AML-193 (cell line): ENCODE data around the gene CDC14A.
A peak's percentile ranks its signal among the peaks of the same experiment; 100 is the strongest.

Experiments
- DNase-seq, 2 experiments: peaks; one replicate each; lab custom pipeline; 2025; lab: John Stamatoyannopoulos, UW

CDC14A gene

DNA sequence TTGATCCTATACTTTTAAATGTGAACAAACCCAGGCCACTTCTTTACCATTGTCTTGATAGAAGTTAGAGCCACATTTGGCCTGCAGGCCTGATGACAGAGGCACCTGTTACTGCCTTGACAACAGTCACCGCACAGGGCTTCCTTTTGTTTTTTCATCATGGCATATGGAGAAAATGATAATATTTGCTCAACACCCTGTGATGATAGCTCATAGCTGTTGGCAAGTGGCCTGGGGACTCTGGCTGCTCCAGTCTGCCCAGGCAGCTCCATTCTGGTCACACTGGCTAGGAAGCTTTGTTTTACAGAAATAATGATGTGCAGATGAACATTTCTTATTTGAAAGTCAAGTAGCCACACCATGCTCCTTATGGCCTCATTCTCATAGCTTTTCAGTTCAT lies 96.1 kb downstream of the CDC14A start:
- DNase-seq = no peak

DNA sequence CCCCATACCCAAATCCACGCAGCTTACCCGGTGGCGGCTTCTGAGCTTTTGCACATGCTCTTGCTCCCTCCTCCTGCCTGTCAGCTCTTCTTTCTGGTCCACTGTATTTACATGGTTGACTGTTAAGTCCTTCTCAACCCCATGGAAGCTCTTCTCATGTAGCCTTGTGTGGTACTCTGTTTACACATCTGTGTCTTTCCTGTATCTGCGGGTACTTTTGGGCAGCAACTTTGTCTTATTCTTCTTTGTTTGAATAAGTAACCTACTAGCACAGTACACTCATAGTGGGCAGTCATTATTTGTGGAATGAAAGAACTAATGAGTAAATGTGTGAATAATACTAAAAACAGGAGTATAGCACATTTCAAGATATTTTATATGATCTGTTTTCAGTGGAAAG lies 97.2 kb downstream of the CDC14A start:
- DNase-seq = no peak

DNA sequence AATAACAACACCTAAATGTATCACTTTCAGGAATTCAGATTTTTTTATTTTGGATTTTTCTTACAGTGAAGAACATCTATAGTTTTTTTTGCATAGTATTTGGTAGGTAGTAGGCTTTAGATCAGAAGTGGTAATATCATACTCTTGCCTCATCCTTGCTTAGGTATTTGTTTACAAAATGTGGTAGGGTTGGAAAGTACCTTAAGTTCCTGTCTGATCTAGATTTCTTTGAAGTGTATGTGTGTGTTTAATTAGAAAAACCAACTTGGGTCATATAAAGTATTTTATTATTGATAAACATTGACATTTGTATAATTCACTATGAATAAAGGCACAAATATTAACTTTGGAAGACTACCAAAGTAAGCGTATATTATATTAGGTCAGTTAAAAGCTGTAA lies 100.3 kb downstream of the CDC14A start:
- no peak for DNase-seq

DNA sequence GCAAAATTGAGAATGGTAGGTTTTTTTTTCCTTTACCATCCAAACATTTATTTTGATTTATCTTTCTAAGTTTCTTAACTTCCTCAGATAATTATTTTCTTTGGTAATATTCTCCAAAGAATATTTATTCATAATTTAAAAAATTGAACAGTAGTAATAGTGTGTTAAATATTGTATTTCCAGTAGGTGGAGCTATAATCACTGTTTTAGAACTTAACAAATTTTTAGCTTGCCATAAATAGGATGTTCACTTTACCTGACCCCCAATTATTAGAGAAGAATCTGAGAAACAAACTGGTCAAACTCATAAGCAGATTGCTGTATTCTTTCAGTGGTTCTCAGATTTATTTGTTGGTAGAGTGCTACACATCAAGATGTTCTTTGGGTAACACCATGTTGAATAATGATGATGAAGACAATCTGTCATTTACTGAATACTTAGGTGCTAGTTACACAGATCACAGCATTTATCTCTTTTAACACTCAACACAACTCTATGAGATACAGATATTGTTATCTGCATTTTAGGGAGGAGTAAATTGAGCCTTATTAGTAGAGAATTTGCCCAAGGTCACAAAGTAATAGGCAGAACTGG lies 103.3 kb downstream of the CDC14A start:
- DNase-seq = peak; percentile 59 to 65

- DNase-seq = no peak
These were observed 104.6 kb downstream of the CDC14A start for GRCh38 chr1:100456880-100457279.

- no peak for DNase-seq
These were observed 105.4 kb downstream of the CDC14A start for GRCh38 chr1:100457683-100458082.

DNA sequence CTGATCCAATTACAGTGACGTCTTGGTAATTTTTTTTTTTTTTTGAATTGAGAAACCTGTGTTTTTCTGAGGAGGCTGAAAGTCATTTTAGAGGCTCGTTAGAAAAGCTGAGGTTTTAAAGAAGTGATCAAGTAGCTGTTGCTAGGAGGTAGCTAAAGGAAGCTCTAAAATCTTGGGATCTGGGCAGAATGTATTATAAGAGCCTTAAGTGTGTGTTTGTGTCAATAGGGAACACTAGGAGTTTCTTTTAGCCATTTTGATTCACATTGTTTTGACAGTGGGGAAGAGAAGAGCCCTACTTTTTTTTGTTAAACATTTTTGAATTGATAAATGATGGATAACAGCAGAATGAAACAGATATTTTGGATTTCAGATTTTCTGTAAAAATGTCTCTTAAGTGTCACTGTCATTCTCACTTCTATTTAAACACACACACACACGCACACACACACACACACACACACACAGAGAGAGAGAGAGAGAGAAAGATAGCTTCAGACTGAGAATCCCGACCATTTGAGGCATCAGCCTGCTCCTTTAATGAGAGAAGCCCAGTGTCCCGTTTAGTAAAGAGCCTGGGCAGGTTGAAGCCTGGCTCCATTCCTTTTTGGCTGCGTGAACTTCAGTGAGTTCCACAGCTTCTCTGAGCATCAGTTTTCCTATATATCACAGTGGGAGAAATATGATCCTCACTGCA lies 106.5 kb downstream of the CDC14A start:
- DNase-seq = no peak

DNA sequence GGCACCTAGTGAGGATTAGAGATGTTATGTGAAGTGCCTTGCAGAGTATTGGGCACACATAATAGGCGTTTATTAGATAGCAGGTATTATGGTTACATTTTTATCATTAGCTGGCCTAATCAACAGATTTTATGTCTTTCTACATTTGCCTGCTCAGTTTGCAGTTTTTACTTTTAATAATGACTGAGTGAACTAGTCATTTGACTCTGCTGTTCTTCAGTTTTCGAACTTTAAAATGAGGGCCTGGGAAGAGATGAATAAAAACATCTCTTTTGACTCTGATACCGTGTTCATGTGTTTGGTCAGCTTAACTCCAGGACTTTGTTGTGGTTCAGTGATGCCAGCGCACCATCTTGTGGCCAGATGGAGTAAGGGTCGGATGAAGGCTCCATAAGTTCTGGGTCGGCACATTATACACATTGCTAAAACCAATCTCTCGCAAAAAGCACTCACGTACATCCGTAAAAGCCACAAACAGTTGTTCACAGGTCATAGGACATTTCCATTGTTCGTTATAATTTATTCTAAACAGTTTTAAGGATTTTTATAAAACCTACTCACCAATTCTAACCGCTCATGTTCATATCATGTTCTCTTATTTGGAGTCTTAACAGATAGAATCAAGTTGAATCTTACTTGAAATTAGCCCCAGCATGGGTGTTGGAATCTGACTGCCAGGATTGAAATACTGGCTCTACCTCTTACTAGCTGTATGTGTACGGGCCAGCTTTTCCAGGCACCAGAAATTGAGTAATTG lies 107.2 kb downstream of the CDC14A start:
- peak; percentile 59 to 69 for DNase-seq

DNA sequence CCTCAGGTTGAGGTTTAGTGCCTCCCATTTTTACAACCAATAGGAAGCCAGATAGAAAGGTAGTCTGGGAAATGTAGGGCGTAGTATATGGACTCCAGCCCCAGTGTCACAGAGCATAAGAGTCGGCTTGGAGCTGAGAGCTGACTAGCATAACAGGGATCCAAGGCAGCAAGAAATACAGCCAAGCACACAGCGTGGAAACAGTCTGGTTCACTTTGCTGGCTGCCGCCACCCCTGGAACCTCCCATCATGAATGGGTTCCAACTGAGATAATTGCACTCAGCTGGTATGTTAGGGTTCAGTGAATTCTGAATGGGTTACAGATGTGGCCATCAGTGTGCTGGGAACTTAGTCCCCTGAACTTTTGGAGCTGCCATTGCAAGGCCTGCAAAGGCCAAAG lies 108.9 kb downstream of the CDC14A start:
- no peak for DNase-seq

GRCh38 chr1:100462326-100463025 lies 110.2 kb downstream of the CDC14A start:
- no peak for DNase-seq

DNA sequence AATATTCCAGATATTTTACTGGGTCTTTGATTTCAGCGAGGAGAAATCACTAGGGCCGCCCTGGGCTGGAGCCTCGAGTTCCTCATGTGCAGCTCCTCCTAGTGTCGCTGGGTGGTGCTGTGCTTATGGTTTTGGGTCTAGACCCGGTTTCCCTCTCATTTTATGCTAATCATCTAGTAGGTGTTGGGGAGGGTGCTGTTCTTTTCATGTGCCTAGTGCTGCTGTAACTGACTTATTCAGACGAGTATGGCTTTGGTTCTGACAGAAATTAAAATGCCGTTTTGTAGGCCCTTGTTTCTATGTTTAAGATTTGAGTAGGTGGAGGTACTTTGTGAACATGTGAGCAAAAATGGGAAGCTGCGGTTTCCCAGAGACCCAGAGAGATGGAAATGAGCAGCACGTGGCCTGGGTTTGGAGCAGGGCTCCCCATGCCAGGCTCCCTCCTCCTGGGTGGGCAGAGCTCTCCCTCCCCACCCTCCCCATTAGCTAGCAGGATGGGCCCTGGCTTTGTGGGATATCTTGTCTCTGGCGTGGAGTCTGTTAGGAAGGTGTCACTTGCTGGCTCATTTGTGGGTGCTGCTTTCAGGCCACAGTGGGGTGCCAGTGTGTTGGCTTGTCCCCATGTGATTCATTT lies 111.6 kb downstream of the CDC14A start:
- peak; percentile 32 to 50 for DNase-seq

DNA sequence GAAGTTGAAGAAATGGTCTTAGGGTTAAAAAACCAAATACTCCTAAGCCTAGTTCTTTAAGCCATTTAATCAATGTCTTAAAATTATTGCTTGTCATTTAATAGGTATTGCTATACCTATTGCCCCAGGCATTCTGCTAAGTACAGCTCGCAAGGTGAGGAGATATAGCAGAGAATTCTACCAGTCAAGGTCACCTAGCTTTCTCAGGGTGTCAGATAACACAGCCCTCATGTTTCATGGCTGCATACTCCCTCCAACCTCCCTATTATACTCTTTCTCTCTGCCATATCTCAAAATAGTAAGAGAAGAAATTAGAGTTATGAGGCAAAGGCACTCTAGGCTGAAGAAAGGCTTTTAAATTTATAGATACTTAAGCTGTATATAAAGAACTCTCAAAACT lies 117.3 kb downstream of the CDC14A start:
- no peak for DNase-seq

DNA sequence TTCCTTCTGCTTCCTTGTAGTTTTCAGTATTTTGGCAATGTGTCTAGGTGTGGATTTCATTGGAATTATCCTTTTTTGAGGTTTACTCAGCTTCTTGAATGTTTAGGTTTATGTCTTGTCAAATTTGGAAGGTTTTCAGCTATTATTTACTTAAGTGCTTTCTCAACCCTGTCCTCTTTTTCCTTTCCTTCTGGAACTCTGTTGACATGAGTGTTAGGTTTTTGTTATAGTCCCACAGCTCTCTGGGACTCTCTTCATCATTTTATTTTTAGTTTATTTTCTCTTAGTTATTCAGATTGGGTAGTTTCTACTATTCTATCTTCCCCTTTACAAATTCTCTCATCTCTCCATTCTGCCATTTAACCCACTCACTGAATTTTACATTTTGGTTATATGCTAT lies 122.5 kb downstream of the CDC14A start:
- no peak for DNase-seq

DNA sequence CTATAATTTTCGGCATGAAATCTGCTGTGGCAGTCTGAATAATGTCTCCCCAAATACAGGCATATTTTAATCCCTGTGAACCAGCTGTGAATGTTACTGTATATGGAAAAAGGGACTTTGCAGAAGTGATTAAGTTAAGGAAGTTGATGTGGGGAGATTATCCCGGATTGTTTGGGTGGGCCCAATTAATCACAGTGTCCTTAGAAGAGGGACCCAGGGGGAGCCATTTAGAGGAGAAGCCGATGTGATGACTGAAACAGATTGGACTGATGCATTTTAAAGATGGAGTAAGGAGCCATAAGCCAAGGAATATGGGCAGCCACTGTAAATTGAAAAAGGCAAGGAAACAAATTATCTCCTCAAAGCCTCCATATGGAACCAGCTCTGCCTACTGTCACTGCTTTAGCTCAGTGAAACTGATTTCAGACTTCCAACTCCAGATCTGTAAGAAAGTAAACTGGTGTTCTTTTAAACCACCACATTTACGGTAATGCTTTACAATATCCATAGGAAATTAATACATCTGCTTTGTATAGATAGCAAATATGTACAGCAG lies 124.5 kb downstream of the CDC14A start:
- DNase-seq = no peak

DNA sequence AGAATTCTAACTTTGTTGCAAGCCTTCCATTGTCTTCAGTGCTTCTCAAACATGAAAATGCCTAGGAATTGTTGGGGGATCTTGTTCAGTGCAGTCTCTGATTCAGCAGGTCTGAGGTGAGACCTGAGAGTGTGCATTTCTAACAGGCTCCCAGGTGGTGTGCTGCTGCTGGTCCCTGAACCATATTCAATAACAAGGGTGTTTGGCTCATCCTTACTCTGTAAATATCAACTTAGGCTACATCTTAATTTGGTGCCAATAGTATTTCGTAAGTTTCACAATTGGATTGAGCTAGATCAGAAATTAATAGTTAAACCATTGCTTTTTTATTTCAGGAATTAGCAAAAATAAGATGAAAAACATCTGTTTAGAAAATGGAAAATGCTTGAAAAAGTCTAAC lies 126.5 kb downstream of the CDC14A start:
- DNase-seq = no peak

DNA sequence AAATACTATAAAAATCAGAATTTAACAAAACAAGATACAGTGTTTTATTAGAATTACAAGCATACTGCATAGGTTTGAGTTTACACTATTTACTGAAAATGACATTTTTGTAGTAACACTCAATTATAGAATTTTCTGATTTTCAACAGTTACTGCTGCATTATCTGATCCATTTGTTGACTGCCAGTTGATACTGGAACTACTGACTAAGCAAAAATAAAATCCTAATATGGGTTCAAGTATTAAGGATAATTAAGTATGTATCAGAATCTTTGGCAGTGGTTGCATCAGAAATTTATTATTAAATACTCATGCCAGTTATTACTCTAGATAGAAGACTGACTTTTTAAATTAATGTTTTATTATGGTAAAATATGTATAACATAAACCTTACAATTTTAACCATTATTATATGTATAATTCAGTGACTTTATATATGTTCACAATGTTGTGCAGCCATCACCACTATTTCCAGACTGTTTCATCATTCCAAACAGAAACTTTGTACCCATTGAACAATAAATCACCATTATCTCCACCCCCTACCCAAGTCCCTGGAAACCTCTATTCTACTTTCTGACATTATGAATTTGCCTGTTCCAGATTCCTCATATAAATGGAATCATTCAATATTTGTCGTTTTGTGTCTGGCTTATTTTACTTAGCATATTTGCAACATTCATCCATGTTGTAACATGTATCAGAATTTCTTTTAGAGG lies 127.5 kb downstream of the CDC14A start:
- no peak for DNase-seq

GRCh38 chr1:100481303-100481702 lies 129.0 kb downstream of the CDC14A start:
- DNase-seq = no peak

DNA sequence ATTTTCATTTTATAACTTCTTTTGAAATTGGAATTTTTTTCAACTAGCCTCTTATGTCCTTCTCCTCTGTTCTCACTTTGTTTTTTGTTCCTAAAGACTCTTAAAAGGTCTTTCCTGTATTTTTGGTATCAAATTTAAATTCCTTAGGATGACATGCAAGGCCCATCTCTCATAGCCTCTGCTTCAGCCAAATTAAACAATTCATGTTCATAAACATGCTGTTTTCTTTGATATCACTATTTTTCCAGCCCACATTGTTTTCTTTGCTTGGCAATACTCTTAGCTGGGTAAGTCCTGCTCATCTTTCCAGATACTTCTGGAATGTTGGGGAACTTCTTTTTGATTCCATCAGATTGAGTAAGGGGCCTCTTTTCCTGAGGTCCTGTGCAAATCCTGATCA lies 129.9 kb downstream of the CDC14A start:
- no peak for DNase-seq

- no peak for DNase-seq
These were observed 130.4 kb downstream of the CDC14A start for GRCh38 chr1:100482748-100483147.

DNA sequence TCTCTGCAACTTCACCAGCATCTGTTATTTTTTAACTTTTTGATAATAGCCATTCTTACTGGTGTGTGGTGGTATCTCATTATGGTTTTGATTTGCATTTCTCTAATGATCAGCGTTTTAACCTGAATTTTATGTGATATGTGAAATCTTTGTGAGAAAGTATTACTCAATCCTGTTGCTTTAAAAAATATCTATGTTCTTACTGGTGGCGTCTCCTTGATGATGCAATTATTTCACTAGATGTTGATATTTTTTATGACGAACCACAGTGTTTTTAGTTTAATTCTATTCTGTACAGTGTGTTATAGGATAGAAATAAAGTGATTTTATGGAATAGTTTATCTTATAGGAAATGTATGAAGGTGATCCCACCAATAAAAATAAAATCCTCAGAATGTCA lies 130.9 kb downstream of the CDC14A start:
- DNase-seq = no peak

DNA sequence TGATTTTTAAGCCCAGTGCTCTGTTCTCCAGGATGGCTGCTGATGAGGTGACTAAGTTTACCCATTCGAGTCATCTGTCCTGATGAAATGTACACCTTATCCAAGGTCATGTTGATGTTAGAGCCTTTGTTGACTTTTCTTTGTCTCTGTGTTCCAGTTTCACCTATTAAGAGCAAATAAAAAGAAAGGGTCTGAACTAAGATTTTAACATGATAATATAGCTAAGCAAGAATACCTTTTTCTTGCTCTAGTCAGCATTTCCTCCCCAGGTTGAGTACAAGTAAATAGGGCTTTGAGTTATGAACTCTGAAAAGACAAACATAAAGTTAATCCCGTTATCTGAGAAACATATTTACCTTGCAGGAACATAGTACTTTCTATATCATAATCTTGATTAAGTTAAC lies 133.6 kb downstream of the CDC14A start:
- DNase-seq = no peak
